Activated CD8-positive, alpha-beta memory T cell treated with anti-CD3 and anti-CD28 coated beads for 24 hours (primary cell): ENCODE data around the gene DNAJC4.

Experiments
- DNase-seq: peaks from one replicate; pipeline ENCODE4 v3.0.0-alpha.2; 2020

DNAJC4 gene, protein sequence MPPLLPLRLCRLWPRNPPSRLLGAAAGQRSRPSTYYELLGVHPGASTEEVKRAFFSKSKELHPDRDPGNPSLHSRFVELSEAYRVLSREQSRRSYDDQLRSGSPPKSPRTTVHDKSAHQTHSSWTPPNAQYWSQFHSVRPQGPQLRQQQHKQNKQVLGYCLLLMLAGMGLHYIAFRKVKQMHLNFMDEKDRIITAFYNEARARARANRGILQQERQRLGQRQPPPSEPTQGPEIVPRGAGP

GRCh38 chr11:64230171-64230984 is at the start of gene DNAJC4:
DNAJC4 (plus strand) TSS chr11:64230548; CDS start chr11:64230855, 307 bp downstream.
- peak; percentile 95 for DNase-seq

- DNase-seq = no peak
Observed at GRCh38 chr11:64180891-64181290, 49.5 kb upstream of the DNAJC4 start.

GRCh38 chr11:64181506-64182411 is 48.6 kb upstream of the DNAJC4 start:
- peak; percentile 73 for DNase-seq

- DNase-seq = no peak
Observed at GRCh38 chr11:64183890-64184289, 46.5 kb upstream of the DNAJC4 start.

DNA sequence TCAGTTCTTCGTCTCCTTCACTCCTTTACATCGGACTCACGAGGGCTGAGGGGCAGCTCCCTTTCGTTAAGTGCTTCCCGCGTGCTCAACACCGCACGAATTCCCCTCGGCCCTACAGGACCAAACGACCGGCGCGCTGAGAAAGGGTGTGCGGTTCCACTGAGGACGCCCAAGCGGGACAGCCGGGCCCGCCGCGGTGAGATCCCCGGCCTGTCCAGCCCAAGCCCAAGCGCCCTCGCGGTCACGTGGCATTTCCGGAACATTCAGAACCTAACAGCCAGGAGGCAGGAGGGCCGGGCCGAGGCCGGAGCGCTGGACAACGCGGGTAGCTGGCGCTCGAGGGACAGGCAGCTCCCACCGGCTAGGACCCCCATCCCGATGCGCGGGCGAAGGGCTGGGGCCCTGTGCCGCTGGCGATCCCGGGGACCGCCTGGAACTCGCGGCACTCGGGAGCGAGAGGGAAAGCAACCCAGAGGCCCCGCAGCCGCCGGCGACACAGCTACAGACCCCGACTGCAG is 45.1 kb upstream of the DNAJC4 start:
- no peak for DNase-seq

- peak; percentile 99 for DNase-seq
Observed at GRCh38 chr11:64185693-64186491, 44.5 kb upstream of the DNAJC4 start, which contains the start of gene STIP1. STIP1 (plus strand) TSS chr11:64186171; CDS start chr11:64186262, 91 bp downstream.

GRCh38 chr11:64186492-64187165 is 43.7 kb upstream of the DNAJC4 start:
- peak; percentile 81 for DNase-seq

DNA sequence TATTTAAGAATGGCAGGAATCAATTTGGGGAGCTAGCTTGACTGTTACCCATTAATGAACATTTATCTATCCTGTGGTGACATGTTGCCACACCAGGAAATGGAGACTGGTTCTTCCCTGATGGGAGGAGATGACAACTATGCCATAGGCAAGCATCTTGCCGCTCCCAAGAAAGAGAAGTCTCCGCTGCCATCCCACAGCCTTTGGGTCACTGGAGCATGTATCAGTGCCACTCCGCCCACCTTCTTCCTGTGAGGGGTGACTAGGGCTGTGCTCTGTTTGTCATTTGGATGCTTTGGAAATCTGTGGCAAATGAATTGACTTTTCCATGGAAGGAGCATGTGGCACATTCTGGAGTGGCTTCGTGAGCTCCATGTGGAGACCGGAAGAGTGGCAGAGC is 37.9 kb upstream of the DNAJC4 start:
- DNase-seq = no peak

GRCh38 chr11:64196626-64197025 is 33.7 kb upstream of the DNAJC4 start:
- DNase-seq = no peak

GRCh38 chr11:64198511-64198910 is 31.8 kb upstream of the DNAJC4 start:
- no peak for DNase-seq

DNA sequence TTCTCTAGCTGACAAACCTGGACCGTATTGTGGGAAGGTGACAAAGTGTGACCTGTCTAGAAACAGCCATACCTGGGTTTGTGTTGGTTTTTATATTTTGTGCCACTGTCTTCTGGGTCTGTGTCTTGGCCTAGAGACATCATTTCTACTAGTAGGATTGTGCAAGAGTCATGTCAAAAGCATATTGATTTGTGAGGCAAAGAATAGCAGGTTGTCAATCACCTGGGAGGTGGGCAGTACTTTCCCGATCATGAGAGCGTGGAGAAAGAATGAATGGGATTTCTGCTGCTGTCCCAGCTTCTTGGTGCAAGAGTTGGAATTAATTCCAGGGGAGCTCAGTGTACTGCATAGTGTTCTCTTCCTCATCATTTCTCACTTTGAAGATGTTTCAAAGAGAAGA is 28.8 kb upstream of the DNAJC4 start:
- DNase-seq = no peak

GRCh38 chr11:64202992-64203391 is 27.4 kb upstream of the DNAJC4 start:
- DNase-seq = no peak

GRCh38 chr11:64203421-64204079 is 26.8 kb upstream of the DNAJC4 start:
- no peak for DNase-seq

DNA sequence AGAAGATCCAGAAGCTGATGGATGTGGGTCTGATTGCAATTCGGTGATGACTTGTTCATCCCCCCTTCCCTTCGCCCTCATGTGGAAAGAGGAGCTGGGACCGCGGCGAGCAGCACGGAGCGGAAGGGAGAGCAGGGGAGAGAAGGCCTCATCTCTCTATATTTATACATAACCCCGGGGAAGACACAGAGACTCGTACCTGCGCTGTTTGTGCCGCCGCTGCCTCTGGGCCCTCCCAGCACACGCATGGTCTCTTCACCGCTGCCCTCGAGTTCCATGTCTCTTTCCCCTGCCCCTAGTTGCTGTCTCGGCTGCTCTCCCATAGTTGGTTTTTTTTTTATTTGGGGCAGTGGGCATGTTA is 26.3 kb upstream of the DNAJC4 start:
- no peak for DNase-seq

DNA sequence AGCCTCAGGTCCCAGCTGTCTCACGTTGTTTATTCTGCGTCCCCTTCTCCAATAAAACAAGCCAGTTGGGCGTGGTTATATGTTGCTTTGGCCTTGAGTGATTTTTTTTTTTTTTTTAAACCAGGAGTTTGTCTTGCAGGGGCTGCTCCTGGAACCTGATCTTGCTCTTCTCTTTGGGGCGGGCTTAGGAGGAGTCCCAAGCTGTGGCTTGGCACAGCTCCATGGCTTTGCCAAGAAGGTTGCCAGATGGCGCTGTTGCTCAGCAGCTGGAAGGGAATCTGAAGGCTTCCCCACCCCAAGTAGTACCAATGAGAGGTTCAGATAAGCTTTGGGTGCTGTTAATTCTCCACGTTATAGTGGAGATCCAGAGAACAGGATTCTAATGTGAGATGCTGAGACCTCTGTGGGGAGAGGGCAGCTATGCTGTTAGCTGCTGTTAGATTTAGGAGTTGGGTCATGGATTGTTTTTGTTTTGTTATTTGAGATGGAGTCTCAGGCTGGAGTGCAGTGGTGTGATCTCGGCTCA is 25.8 kb upstream of the DNAJC4 start:
- peak; percentile 82 for DNase-seq

DNA sequence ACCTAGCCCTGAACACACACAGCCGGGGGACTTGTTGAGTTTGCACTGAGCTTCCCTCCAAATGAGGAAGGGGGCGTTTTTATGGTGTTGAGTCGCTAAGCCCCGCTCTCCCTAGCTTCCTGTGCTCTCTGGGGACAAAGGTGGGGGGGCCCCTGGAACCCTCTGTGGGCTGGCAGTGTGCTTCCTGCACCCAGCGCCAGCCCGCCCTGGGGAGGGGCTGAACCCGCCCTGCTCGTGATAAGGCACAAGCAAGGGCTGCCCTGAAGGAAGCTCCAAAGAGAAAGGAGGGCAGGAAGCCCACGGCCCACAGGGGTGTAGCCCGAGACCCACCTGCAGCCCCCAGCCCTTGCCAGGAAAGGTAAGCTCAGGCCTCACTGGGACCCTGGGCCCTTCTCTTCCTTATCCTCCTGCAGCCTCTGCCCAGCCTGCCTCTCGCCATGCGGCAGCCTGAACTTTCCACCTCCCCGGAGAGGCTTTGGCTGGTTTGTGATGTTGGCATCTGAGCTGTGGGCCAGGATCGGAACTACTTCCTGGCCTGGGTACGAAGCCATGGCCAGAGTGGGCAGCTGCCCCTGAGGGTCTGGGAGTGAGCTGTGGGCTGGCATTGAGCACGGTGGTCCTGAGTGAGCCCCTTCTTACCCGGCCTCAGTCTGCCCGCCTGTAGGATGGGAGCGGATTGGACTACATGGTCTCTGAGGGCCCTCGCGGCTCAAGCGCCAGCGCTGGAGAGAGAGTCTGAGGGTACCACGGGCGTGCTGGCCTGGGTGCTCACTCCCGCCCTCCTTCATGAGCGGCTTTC is 23.7 kb upstream of the DNAJC4 start, which contains the start of gene FERMT3:
FERMT3 (plus strand) TSS at position 265 of the 799 bp plus-strand sequence. CDS start 644 bp downstream, outside the sequence.
- DNase-seq = peak; percentile 88

DNA sequence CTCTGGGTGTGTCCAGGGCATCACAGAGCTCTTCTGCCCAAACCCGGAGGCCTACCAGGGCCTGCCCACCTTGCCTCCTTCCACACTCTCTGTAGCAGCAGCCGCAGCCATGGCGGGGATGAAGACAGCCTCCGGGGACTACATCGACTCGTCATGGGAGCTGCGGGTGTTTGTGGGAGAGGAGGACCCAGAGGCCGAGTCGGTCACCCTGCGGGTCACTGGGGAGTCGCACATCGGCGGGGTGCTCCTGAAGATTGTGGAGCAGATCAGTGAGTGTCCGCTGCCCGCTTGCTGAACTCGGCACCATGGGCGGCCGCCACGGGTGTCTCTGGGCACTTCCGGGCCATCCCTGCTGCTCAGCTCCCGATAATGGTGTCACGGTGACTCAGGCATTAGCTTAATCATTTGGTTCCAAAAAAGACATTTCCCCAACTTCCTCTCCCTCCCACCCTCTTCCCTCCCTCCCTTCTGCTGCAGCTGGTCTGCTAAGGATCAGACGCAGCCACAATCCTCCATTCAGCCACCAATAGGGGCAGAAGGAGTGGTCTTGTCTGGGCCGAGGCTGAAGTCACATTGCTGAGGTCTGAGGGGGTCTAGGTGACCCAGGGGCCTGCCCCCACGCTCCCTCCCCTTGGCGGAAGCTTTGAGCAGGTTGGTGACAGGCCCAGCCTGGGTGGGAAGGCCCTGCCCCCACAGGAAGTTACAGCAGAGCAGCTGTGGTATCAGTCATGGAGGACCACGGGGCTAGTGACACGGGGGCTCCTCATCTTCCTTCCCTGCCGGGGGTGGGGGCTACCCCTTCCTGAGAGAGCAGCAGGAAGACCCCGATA is 22.9 kb upstream of the DNAJC4 start:
- DNase-seq = peak; percentile 93

GRCh38 chr11:64208086-64208795 is 22.1 kb upstream of the DNAJC4 start:
- DNase-seq = peak; percentile 71
